LNCaP clone FGC (cell line): ENCODE measurements around the gene CHST1.

Experiments used
- DNase-seq: peaks from one replicate; pipeline ENCODE4 v3.0.0-alpha.2; 2011; ENCODE audit warnings: low read depth
- H3K4me3 ChIP-seq: 2 replicates; pipeline ENCODE4 v1.5.1; 2011; ENCODE audit warnings: mild to moderate bottlenecking, low read depth, low read length, control low read depth
- TF ChIP-seq, protein P1 (sequence below): IDR thresholded peaks from 2 replicates; pipeline ENCODE4 v1.5.1; 2012; ENCODE audit warnings: mild to moderate bottlenecking; ENCODE audit not compliant: control insufficient read depth, insufficient read depth; ENCODE audit errors: extremely low read depth

Gene CHST1

DNA sequence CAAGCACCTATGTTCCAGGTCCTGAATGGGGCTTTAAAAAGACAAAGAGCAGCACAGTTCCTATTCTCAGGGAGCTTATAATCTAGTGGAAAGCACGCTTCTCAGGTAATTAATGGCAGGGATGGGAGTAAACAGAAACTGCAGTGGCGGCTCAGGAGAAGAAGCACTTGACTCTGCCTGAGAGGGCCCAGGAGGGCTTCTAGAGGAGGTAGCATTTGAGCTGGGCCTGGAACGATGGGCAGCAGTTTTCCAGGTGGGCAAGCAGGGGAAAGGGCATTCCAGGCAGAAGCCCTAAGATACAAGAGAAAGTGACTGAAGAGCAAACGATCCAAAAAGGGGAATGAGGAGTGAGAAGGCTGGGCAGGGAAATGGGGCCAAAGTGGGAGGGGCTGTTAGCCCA, 37.1 kb upstream of the CHST1 start:
- H3K4me3 ChIP-seq, result no peak overlapping the region
- TF ChIP-seq, protein P1, sequence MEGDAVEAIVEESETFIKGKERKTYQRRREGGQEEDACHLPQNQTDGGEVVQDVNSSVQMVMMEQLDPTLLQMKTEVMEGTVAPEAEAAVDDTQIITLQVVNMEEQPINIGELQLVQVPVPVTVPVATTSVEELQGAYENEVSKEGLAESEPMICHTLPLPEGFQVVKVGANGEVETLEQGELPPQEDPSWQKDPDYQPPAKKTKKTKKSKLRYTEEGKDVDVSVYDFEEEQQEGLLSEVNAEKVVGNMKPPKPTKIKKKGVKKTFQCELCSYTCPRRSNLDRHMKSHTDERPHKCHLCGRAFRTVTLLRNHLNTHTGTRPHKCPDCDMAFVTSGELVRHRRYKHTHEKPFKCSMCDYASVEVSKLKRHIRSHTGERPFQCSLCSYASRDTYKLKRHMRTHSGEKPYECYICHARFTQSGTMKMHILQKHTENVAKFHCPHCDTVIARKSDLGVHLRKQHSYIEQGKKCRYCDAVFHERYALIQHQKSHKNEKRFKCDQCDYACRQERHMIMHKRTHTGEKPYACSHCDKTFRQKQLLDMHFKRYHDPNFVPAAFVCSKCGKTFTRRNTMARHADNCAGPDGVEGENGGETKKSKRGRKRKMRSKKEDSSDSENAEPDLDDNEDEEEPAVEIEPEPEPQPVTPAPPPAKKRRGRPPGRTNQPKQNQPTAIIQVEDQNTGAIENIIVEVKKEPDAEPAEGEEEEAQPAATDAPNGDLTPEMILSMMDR, result no peak
- DNase-seq, result no peak

DNA sequence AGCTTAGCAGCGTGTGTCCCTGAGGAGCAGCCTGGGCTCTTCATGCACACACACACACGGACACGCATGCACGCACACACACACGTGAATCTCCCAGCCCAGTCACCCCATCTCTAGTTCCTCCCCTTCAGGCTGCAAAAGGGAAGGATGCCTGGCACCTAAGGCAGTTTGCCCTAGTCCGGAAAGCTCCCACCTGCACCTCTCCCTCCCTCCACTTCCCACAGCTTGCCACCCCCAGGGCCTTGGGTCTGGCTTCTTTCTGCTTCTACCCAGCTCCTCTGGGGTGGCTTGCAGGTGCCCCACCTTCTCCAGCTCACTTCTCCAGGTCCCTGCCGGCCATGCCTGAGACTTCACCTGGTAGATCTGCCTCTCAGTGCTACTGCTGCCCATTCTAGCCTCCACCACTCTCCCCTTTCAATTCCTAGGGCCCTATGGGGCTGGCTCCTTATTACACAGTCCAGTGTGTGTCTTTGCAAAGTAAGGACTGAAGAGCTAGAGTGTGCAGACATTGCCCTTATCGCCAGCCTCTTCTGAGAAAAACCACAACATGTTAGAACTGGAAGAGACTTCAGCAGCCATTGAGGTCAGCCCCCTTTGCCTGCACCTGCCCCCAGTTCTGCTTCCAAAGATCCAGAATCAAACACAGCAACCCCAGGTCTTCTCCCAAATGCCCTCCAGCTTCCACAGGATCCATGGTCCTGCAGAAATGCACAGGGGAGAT, 33.5 kb upstream of the CHST1 start:
- TF ChIP-seq, protein P1, result no peak
- DNase-seq, result no peak

DNA sequence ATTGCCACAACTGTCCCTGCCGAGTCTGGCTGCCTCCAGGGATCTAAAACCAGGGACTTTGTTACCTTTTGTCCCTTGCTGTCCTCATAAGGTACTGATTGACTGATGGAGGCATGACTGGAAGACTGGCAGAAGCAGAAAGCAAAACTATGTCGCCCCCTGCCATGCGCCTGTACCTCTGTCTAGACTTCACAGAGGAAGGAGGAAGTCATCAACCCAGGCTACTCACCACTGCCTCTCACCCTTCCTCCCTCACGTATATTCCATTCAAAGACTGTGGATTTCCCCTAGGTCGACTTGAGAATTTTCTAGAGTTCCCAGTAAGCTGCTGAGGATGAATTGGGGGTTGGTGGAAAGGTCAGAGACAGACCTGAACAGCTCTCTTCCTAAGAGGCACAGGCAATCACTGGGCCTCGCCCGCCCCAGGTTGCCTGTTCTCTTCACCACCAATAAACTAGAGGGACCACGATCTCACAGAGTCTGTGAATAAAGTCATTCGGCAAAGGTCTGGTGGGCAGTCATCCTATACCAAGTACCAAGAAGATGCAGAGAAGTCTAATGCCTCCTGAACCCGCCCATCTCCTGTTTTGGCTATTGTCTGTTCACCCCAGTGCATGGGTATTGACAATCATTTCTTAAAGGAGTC, 27.5 kb upstream of the CHST1 start:
- TF ChIP-seq, protein P1, result no peak
- H3K4me3 ChIP-seq, result no peak overlapping the region
- no peak for DNase-seq

More for the DNA sequence above, 33.5 kb upstream of the CHST1 start:
- no peak overlapping the region for H3K4me3 ChIP-seq

DNA sequence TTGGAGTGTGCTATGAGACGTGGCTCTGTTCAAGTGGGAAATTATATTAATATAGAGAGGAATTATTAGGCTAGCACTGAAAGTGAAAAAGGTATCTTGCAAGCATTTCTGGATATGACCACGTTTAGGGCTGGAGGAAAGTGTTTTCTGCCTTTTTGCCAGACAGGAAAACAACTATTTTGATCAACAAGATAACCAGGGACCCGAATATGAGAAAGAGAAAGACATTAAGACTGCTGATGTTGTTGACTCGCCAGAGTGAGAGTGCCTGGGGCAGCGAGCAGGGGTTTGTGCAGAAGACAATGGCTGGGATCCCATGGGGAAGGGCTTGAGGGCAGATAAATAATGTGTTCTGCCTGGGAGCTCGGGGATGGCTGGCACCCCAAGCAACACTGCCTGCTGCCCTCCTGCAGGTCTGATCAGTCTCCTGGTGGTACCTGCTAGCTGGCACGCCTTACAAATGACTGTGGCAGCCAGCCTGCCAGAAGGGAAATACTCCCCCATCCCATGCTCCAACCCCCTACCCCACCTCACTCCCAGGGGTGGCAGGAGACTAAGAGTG, 23.1 kb upstream of the CHST1 start:
- DNase-seq, result no peak
- TF ChIP-seq, protein P1, result no peak
- no peak overlapping the region for H3K4me3 ChIP-seq

DNA sequence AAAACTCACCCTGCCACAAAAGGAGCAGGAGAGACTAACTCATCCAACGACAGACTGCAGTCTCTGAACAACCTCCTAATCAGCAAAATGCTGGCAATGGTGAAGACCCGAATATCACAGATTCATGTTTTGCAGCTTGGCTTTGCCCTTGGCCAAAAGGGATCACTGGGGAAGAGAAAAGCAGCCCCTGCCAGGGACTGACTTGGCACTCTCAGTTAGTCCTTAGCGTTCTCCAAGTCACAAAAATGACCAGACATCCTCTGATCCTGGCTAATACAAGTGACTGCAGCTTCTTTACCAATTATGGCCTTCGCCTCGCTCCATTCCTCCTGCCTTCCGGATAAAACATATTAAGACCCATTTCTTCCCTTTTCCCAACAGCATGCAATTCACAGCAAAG, 22.4 kb upstream of the CHST1 start:
- H3K4me3 ChIP-seq, result no peak overlapping the region
- DNase-seq, result no peak
- TF ChIP-seq, protein P1, result no peak

DNA sequence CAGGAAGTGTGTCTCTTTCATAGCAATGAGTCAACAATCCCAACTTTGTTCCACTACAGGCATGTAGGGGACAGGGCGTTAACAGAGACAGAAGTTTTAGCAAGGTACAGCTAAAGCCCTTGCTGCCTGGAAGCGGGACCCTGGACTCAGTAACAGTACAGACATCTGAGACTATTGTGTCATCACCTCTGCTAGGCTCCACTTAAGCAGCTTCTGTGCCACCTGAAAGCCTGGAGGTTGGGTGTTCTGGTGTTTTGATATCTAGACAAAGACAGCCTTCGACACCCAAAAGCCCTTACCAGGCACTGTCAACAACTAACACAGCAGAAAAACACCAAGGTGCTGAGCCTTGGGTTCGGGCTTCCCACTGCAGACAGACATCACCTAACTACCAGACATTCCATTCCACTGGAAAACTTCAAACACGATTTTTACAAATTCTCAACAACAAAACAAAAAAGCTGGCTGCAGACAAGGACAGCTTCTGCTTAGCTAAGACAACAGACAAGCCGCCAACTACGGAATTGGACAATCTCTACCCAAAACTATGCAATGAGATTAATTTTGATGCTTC, 20.6 kb upstream of the CHST1 start:
- no peak for DNase-seq
- TF ChIP-seq, protein P1, result no peak
- no peak overlapping the region for H3K4me3 ChIP-seq

DNA sequence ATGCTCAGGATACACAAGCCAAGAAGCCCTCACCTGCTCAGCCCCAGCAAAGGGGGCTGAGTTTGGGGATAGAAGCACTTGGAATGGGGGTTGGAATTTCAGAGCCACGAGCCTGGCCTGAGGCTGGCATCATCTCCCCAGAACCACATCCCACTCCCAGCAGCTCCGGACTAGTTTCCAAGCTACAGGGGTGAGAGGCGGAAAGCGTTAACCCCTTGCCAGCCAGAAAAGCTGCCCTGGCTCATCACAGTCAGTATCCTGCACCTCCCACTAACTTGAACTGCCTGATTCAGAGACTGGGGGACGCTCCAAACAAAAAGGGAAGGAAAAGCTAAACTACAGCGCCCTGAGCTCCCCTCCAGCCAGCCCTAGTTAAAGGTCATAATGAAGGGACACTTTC, 19.0 kb upstream of the CHST1 start:
- no peak overlapping the region for H3K4me3 ChIP-seq
- DNase-seq, result no peak
- TF ChIP-seq, protein P1, result no peak
